ENCODE results near the gene CHRM4. TPM values are rescaled to one million over a fixed set of nuclear protein-coding genes. Genes with fewer than 3 reads are reported as not detected.

CHRM4 gene
- total RNA-seq, 1 donor, result 0.36 TPM

DNA sequence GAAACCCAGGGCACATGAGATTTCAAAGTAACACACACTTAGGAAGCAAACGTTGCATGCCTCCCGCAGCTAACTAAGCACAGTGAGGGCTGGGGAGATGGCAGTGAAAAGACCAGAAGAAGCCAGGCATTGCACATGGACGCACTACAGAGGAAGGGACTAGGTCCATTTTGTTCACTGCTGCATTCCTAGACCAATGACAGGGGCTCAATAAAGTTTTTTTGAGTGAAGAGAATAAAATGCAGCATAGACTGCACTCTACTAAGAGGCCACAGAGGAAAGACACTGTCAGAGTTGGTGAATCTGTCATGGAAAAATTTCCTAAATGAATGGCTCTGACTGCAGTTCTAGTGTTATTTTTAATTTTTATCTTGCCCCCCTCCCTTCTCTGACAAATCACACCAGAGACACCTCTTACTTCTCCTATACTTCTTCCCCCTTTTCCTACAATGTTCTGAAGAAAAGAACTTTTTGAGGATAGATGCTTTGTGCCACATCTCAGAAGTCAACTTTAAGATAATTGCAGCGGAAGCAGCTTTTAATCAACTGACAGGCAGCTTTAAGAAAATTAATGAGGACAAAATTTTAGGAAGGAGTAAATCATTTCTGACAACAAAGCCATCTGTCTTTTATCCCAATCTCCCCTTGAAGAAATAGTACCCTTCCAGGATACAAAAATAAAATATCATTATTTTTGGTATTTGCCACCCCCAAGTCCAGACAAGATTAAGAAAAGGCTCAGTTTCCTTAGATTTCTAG, 34.8 kb upstream of the CHRM4 start:
- Histone ChIP-seq H3K27me3 (ENCODE audit: insufficient read depth, low read length) (no peaks in the 10 kb centered on the region), H2AFZ (ENCODE audit: low read length) (no peak overlapping the region), H3K27ac (ENCODE audit: low read depth, low read length) (no peak overlapping the region), H3K4me2 (ENCODE audit: insufficient read depth, low read length) (no peak overlapping the region), H4K20me1 (ENCODE audit: insufficient read depth, low read length) (no peaks in the 10 kb centered on the region), H3K4me3 (ENCODE audit: insufficient read depth, low read length) (no peak overlapping the region), H3K9me3 (ENCODE audit: low read depth, low read length) (no peaks in the 10 kb centered on the region), H3K79me2 (ENCODE audit: insufficient read depth, low read length) (no peaks in the 10 kb centered on the region), H3K4me1 (ENCODE audit: insufficient read depth, low read length) (no peaks in the 10 kb centered on the region), H3K36me3 (ENCODE audit: insufficient read depth, low read length) (peaks cover 12% of the 10 kb centered on the region)
- TF ChIP-seq, protein P1, sequence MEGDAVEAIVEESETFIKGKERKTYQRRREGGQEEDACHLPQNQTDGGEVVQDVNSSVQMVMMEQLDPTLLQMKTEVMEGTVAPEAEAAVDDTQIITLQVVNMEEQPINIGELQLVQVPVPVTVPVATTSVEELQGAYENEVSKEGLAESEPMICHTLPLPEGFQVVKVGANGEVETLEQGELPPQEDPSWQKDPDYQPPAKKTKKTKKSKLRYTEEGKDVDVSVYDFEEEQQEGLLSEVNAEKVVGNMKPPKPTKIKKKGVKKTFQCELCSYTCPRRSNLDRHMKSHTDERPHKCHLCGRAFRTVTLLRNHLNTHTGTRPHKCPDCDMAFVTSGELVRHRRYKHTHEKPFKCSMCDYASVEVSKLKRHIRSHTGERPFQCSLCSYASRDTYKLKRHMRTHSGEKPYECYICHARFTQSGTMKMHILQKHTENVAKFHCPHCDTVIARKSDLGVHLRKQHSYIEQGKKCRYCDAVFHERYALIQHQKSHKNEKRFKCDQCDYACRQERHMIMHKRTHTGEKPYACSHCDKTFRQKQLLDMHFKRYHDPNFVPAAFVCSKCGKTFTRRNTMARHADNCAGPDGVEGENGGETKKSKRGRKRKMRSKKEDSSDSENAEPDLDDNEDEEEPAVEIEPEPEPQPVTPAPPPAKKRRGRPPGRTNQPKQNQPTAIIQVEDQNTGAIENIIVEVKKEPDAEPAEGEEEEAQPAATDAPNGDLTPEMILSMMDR (IDR thresholded peaks at IDR 0.05; ENCODE audit: extremely low read depth, low read depth, low read length), result no peak
- DNase-seq (ENCODE audit: insufficient read length, low spot score, missing footprints), result no peak

DNA sequence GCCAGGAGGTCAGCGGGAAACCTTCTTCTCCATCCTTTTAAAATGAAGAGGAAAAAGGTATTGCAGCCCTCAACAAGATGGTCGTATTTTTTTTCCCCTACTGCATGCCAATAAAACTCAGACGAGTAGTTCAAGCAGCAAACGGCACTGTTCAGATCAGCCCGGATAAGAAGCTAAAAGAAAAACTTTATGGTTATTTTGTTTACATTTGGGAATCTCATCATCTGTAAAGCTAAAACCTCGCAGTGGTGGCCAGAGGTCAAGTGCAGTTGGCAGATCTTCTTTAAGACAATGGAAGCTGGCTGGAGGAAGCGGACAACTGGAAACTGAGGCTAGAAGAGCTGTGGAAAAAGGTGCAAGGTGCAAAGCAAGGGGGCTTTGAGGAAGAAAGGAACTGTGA, 31.0 kb upstream of the CHRM4 start:
- no peaks in the 10 kb centered on the region for H3K4me1 ChIP-seq (ENCODE audit: insufficient read depth, low read length)
- no peak overlapping the region for H3K4me2 ChIP-seq (ENCODE audit: insufficient read depth, low read length)
- H3K4me3 ChIP-seq (ENCODE audit: insufficient read depth, low read length), result no peak overlapping the region
- DNase-seq (ENCODE audit: insufficient read length, low spot score, missing footprints), result no peak
- no peaks in the 10 kb centered on the region for H3K9me3 ChIP-seq (ENCODE audit: low read depth, low read length)
- TF ChIP-seq, protein P1 (IDR thresholded peaks at IDR 0.05; ENCODE audit: extremely low read depth, low read depth, low read length), result no peak
- peaks cover 11% of the 10 kb centered on the region for H3K36me3 ChIP-seq (ENCODE audit: insufficient read depth, low read length)
- peaks cover 3% of the 10 kb centered on the region for H4K20me1 ChIP-seq (ENCODE audit: insufficient read depth, low read length)
- H3K27ac ChIP-seq (ENCODE audit: low read depth, low read length), result no peak overlapping the region
- H3K79me2 ChIP-seq (ENCODE audit: insufficient read depth, low read length), result no peaks in the 10 kb centered on the region
- no peak overlapping the region for H2AFZ ChIP-seq (ENCODE audit: low read length)
- H3K27me3 ChIP-seq (ENCODE audit: insufficient read depth, low read length), result no peaks in the 10 kb centered on the region

DNA sequence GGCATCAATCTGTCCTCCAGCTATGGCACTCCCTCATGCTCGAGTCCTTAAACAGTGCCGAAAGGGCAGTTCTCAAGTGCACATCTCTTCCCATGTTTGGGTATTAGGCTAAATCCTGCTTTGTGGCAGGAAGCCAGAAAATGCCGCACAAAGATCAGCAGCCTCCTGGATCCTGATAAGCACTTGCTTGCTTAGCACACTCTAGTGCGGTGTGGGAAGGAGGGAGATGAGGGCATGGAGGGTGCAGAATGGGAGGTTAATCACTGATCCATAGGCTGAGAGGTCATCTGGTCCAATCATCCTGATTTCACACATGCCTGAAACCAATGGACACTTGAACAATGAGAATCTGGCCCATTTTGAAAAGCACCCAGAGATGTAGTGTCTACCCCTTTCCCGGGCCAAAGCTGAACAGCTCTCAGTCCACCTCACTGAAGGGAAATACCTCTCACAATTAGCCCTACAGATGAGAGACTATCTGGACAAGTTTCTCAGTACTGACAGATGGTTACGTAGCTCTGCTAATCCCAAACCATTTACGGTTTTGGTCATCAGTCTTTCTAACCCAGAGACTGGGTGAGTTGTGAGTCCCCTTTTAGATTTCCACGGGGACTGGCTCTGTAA, 29.8 kb upstream of the CHRM4 start:
- Histone ChIP-seq H3K36me3 (ENCODE audit: insufficient read depth, low read length) (peaks cover 12% of the 10 kb centered on the region), H4K20me1 (ENCODE audit: insufficient read depth, low read length) (peaks cover 3% of the 10 kb centered on the region), H3K4me2 (ENCODE audit: insufficient read depth, low read length) (no peak overlapping the region), H3K27ac (ENCODE audit: low read depth, low read length) (no peak overlapping the region), H2AFZ (ENCODE audit: low read length) (no peak overlapping the region), H3K79me2 (ENCODE audit: insufficient read depth, low read length) (no peaks in the 10 kb centered on the region), H3K9me3 (ENCODE audit: low read depth, low read length) (no peaks in the 10 kb centered on the region), H3K4me3 (ENCODE audit: insufficient read depth, low read length) (no peak overlapping the region), H3K4me1 (ENCODE audit: insufficient read depth, low read length) (no peaks in the 10 kb centered on the region), H3K27me3 (ENCODE audit: insufficient read depth, low read length) (no peaks in the 10 kb centered on the region)
- TF ChIP-seq, protein P1 (IDR thresholded peaks at IDR 0.05; ENCODE audit: extremely low read depth, low read depth, low read length), result no peak
- DNase-seq (ENCODE audit: insufficient read length, low spot score, missing footprints), result no peak

DNA sequence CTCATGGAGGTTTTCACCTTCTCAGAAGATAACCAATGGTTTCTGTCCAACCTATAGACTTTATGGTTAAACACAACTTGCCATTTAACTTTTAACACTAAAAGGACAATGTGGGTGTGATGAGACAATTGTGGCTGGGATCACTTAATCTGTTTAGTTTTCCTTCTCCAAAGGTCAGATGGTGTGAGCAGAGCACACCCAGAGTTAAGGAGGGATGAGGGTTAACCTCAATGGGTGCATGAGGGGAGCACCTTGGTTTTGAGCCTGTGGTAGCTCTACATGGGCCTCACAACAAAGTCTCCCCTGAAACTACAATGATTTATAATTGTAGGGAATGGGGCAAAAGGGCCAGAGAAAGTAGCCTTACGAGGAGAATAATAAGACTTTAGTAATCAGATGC, 28.9 kb upstream of the CHRM4 start:
- Histone ChIP-seq H3K9me3 (ENCODE audit: low read depth, low read length) (no peaks in the 10 kb centered on the region), H3K4me1 (ENCODE audit: insufficient read depth, low read length) (no peaks in the 10 kb centered on the region), H3K27ac (ENCODE audit: low read depth, low read length) (no peak overlapping the region), H3K4me3 (ENCODE audit: insufficient read depth, low read length) (no peak overlapping the region), H4K20me1 (ENCODE audit: insufficient read depth, low read length) (peaks cover 3% of the 10 kb centered on the region), H3K4me2 (ENCODE audit: insufficient read depth, low read length) (no peak overlapping the region), H3K27me3 (ENCODE audit: insufficient read depth, low read length) (no peaks in the 10 kb centered on the region), H2AFZ (ENCODE audit: low read length) (no peak overlapping the region), H3K79me2 (ENCODE audit: insufficient read depth, low read length) (no peaks in the 10 kb centered on the region), H3K36me3 (ENCODE audit: insufficient read depth, low read length) (peaks cover 12% of the 10 kb centered on the region)
- DNase-seq (ENCODE audit: insufficient read length, low spot score, missing footprints), result no peak
- TF ChIP-seq, protein P1 (IDR thresholded peaks at IDR 0.05; ENCODE audit: extremely low read depth, low read depth, low read length), result no peak
